HG03565 (cell line): ENCODE data around the gene GLIPR1L1.
"Not testable (repeated sequence)": the region's sequence is repeated elsewhere in the genome, so short reads cannot be mapped to it uniquely, and the experiment has no call there.

Source experiments
- ATAC-seq: cut with Tn5 transposase; IDR thresholded peaks from one replicate; pipeline ENCODE4 v1.9.1; 2021; ENCODE audit warnings: mild to moderate bottlenecking, moderate library complexity; ENCODE audit not compliant: unreplicated experiment

Gene GLIPR1L1, protein sequence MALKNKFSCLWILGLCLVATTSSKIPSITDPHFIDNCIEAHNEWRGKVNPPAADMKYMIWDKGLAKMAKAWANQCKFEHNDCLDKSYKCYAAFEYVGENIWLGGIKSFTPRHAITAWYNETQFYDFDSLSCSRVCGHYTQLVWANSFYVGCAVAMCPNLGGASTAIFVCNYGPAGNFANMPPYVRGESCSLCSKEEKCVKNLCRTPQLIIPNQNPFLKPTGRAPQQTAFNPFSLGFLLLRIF

DNA sequence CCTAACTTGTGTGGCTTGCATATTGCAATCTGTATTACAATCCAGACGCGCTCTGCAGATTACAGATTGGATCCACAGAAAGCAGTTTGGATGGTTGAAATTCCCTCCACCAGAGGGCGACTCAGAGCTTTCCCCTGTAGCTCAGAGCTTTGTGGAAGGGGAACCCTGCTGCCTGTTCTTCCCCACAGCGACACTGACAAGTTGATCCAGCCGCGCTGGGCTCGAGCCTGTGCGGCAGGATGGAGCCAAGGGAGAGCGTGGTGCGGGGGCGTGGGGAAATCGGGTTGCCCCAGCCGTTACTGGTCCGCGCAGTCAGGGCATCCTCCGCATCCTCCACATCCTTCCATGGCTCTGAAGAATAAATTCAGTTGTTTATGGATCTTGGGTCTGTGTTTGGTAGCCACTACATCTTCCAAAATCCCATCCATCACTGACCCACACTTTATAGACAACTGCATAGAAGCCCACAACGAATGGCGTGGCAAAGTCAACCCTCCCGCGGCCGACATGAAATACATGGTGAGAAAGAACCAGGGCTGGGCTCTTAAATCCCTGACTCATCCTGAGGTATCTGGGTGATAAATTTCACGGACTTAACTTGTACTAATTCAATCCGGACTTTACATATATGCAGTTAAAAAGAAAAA, at the start of gene GLIPR1L1:
Gene GLIPR1L1, plus strand, starts transcription at position 287 of the 647 bp plus-strand sequence. Its CDS starts 59 bp downstream, at position 346.
- peak; percentile 54 for ATAC-seq

DNA sequence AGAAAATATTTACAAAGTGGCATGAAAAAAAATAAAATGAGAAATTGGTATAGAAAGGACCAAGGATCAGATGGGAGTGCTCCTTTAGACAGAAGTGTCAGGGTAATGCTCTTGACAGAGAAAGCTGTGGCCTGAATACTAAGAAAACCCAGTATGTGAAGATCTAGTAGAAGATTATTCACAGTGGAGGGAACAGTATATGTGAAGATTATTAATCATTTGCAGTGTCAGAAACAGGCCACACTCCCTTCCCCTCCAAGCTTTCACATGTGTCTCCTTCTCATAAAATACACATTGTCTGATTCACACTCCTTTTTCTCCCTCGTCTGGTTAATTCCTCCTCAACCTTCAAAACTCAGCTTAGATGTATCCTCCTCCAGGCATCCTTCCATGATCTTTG, 45.6 kb upstream of the GLIPR1L1 start:
- no peak for ATAC-seq

DNA sequence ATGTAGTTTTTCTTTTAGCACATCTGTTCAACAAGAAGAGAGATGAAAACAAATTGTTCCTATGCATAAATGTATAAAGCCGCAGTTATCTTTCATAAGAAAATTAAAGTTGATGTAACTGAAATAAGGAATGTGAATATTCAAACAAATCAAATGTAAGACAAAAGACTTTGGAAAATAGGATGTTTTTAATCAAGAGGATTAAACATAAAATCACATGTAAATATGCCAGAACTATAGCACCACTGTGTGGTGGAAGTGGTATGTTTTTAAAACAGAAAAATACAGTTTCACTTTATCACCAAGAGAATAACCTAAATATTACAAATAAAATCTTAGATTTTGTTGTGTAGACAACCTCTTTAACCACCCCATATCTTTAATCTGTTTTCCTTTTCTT, 44.7 kb upstream of the GLIPR1L1 start:
- no peak for ATAC-seq

DNA sequence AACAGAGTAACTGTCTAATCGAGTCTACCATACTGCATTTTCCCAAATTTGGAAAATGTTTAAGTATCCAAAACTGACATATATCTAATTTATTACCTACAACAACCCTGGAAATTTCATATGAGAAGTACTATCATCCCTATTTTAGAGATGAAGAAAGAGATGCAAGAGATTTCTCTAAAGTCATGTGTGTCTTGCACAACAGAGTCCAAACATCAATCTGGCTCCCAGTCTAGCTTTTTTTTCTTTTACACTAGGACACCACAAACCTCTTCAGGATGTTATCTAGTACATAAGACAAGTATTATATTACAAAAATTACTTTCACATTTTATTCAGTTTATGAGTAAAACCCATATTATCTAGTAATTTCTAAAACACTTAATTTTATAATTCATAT, 43.5 kb upstream of the GLIPR1L1 start:
- ATAC-seq, result no peak

DNA sequence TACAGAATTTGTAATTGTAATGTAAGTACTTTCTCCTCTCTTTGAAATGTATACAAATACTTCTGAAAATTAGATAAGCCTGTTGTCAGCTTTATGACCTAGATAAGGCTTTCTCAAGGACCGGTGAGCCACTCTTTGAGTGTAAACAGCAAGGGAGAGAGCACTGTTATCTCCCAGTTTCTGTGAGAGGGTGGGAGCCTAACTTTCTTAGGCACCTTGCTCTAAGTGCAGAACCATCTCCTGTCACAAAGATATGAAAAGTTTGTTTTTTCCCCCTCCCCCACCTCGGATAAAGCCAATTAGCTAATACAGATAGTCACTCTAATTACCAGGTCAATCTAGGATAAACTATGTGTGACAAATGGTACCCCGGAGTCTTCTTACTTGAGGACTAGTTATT, 40.1 kb upstream of the GLIPR1L1 start:
- ATAC-seq, result no peak

DNA sequence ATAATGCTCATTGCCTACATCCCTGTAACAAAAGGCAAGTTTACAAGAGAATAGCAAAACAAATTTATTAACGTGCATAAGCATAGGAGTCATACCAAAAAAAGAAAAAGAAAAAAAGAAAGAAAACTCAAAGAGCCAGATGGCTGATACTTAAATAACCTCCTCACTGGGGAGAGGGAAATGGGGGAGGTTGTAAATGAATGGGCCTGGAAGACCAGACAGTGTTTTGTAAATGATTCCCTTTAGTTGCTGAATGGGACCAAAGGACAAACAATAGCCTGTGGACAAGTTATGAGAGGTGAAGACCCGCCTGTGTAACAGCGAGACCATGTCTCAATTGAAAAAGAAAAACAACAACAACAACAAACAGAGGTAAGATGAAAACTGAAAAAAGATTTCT, 39.7 kb upstream of the GLIPR1L1 start:
- no peak for ATAC-seq

DNA sequence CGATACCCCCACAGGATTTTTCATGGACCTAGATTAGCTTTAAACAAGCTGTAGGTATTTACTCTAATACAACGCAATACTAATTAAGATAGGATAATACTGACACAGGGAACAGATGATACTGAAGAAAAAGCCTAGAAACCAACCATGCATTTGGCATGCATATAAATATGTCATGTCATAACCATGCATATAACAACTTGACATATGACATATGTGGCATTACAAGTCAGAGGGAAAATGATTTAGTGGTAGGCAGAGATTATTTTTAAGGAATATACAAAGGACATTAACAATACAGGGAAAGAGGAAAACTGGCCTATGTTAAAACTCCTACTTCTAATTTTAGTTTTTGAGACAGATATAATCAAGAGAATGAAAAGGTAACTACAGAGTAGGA, 32.2 kb upstream of the GLIPR1L1 start:
- no peak for ATAC-seq

DNA sequence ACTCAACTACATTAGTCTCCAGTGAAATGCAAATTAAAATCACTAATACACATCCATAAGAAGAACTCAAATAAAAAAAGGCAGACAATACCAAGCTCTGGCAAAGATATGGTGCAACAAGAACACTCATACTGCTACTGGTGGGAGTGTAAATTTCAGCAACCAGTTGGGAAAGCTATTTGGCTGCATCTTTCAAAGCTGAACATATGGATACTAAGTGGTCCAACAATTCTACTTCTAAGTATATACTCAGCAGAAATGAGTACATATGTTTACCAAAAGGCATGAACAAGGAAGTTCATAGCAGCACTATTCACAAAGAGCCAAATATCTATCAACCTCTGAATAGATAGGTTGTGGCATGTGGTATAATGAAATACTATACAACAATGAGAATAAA, 31.7 kb upstream of the GLIPR1L1 start:
- ATAC-seq, result no peak

DNA sequence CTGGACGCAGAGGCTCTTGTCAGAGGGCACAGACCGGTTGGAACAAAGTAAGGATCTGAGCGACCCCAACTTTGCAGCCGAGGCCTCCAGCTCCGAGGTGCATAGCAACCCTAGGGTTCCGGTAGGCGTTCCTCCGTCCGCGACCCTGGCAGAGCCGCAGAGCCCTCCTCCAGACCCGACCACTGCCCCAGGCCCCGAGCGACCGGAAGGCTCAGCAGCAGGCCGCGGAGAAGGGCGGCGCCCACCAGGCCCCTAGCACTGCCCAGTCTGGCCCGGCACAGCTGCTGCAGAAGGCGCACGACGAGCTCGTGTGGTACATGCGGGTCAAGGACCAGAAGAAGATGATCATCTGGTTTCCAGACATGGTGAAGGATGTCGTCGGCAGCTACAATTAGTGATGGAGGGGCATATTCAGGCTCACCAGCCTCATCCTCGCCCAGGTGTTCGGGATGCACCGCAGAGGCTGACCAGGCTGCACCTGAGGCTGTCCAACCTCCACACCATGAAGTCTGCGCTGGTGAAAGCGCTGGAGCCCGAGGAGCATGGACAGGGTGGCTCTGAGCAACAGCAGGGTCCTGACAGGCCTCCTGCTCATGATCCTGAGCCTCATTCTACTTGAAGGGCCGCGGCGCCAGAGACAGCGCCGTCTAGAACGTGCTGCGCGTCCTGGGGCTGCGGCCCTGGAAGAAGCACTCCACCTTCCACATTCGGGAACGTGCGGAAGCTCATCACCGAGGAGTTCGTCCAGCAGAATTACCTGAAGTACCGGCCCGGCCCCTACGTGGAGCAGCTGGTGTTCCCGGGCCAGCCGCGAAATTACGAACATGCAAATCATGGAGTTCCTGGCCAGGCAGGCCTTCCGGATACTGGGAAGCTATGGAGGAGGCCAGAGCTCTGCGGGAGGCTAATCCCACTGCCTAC, 28.8 kb upstream of the GLIPR1L1 start:
- ATAC-seq, result no peak

DNA sequence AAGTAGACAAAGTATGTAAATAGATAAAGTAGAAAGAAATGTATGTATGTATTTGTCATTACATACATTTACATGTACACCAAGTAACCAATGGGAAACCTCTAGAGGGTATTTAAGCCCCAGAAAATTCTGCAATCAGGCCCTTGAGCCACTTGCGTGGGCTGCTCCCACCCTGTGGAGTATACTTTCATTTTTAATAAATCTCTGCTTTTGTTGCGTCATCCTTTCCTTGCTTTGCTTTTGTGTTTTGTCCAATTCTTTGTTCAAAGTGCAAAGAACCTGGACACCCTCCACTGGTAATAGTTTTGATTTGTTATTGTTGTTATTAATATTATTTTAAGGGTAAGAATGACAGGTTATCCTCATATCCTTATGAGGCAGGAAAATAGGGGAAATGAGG, 26.2 kb upstream of the GLIPR1L1 start:
- no peak for ATAC-seq

DNA sequence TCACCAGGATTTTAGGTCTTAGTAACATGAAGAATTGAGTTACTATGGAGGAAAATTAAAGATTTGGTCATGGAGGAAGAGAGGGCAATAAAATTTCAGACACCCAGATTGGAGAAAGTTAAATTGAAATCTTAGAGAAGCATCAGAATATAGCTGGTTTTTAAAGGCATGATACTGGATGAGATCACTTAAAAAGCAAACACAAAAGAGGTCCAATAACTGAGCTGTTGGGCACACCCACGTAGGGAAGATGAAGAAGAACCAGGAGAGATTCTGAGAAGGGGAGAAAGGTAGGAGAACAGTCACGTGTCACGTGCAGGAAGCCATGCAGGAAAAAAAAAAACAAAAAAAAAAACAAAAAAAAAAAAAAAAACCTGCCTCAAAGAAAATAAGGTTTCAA, 23.1 kb upstream of the GLIPR1L1 start:
- no peak for ATAC-seq

DNA sequence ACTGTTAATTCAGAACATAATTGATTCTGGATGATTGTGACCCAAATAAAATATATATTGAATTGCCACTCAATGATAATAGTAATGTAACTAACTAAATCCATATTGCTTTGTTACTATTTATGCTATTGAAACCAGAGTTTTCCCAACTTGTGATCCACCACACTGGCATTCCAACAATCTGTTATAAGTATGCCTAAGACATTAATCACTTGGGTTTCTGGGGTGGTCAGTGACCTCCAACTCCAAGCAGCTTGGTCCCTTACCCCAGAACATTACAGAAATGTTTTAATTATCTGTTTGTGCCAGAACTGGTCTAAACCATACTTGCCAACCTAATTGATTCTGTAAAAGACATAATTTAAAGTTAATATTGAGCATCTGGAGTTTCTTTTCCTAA, 19.0 kb upstream of the GLIPR1L1 start:
- ATAC-seq, result no peak

DNA sequence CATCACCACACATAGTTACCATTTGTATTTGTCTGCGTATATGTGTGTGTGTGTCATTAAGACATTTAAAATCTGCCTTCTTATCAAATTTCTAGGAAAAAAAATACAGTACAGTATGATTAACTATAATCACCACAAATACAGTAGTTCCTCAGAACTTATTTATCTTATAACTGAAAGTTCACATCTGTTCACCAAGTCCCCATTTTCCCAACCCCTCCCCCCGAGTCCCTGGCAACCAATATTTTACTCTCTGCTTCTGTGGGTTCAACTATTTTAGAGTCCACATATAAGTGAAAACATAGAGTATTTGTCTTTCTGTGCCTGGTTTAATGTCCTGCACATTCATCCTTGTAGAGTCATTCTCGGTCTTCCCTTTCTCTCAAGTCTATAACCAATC, 16.7 kb upstream of the GLIPR1L1 start:
- ATAC-seq, result no peak

DNA sequence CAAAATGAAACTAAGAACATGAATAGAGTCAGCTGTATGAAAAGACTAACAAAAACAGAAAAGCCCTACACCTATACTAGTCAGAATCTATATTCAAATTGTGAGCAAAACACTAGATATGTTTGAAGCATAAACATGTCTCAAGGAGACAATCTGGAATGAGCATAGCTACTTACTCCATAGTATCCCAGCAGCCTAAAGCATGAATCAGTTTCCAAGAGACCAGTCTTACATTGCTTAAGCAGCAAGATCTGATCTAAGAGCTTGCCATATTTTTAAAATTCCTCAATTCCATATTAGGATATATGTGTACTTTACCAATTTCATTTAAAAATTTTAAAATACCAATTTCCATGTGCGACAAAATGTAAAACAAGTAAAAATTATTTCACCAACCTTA, 12.0 kb upstream of the GLIPR1L1 start:
- ATAC-seq, result no peak

DNA sequence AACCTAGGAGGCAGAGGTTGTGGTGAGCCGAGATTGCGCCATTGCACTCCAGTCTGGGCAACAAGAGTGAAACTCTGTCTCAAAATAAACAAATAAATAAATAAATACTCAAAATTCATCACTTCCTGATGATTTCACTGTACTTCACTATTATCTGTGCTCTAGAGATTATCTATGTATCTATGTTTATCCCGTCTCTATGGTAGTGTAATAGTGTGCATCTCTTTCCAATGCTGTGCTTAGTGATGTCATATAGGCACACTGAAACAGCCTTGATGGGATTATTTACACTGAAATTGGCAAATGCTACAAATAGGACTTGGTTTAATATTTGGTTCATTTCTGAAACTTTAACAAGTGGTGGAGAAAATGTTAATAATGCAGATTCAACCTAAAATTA, 10.8 kb upstream of the GLIPR1L1 start:
- ATAC-seq, result no peak

DNA sequence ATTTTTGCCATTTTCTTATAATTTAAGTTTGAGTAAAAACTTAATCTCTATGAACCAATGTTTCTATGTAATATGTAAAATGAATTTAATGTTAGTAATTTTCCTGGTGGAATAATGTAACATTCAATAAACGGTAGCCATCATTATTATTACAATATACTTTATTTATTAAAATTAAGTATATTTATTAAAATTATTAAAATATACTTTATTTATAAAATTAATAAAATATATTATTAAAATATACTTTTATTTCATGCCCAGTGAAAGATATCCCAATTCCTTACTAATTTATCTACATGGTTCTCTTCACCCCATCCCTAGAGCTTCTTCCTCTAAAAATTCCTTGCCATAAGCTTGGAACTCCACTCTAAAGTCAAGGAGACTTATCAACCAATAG, 6.8 kb upstream of the GLIPR1L1 start:
- no peak for ATAC-seq

DNA sequence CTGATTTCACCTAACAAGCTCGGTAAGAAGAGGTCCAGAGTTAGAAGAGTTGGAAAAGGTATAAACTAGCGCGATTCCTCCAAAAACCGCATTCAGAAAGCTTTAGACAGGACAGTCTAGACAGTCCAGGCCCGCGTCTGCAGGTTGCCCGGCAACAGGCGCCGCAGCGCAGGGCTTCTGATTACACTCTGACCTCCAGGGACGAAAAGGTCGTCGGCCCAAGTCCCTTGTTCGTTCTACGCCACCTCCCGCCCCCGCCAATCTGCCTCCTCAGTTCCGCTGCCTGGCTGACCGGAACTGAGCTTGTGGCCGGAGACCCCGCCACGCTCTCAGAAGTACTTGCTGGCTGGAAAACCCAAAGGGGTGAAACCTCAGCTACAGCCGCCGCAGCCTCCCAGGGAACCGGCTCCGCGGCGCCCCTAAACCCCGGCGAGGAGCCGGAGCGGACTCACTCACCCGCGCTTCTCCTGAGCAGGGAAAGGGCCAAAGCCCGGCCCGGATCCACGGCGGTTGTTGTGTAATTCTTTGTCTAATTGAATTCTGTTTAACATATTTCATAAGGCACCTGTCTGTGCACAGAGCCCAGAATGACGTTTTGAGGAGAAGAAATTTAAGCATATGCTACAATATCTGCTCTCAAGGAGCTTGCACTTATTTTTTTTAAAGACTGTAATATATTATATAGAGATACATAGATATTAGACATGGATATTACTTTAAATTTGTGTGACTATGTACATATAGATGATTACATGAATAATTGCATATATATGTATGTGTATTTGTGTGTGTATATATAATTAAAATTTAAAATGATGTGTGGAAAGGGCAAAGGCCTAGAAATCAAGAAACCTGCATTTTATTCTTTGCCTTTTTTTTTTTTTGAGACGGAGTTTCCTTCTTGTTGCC, 4.3 kb upstream of the GLIPR1L1 start, which contains the start of gene CAPS2:
Gene CAPS2, minus strand, starts transcription at position 407 of the 909 bp plus-strand sequence. CDS start 3,826 bp downstream, outside the sequence.
- ATAC-seq, result peak; percentile 82

DNA sequence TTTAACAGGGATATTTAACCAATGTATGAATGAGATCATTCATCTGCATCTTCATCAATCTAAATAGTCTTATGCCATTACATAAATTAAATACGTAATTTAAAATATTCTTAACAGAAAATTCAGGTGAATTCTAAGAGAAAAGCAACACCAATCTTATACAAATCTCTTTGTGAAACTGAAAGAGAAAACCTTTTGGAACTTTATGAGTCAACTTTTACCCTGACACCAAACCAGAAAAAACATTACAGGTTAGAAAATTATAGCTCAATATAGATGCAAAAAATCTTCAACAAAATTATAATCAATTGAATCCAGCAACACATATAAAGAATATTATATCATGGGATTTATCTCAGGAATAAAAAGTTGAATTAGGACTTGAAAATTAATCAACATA, 3.4 kb downstream of the GLIPR1L1 start:
- peak; percentile 60 for ATAC-seq

DNA sequence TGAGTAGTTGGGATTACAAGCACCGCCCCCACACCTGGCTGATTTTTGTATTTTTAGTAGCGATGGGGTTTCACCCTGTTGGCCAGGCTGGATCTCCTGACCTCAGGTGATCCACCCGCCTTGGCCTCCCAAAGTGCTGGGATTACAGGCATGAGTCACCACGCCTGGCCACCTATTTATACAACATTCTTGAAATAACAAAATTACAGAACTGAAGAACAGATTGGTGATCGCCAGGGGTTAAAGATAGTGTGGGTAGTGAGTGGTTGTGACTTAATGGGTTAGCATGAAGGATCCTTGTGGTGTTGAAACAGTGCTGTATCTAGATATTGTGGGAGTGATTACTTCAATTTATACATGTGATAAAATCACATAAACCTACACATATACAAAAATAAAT, 7.4 kb downstream of the GLIPR1L1 start:
- ATAC-seq, result no peak

DNA sequence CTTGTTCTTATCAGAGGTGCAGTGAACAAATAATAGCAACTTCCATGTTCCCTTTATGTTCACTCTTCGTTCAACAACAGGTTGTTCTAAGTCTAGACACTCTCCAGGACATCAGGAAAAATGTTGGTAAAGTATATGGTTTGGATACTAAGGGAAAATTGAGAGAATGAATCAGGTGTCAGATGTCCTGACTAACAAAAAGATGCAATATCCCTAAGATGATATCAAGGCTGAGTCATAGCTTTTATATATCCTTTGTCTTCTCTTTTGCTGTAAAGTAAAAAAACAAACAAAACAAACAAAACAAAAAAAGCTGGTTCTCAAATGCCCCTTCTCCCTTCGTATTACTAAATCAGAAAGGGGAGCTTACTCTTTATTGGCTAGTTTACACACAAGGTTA, 11.1 kb downstream of the GLIPR1L1 start:
- ATAC-seq, result no peak

DNA sequence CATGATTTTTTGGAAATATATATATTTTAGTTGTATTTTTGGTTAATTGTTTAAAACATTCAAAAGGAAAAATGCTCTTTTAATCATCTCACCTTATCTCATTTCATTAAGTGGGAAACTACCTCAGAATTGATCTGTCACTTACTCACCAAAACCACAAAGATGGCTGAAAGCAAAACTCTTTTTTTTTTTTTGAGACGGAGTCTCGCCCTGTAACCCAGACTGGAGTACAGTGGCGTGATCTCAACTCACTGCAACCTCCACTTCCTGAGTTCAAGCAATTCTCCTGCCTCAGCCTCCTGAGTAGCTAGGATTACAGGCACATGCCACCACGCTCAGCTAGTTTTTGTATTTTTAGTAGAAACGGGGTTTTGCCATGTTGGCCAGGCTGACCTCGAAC, 11.7 kb downstream of the GLIPR1L1 start:
- ATAC-seq, result not testable (repeated sequence)
